OCI-LY7 (cell line): Measurements from ENCODE around the gene CEMIP2. TPM values are rescaled to one million over a fixed set of nuclear protein-coding genes. Genes with fewer than 3 reads are reported as not detected.
A peak's percentile ranks its signal among the peaks of the same experiment; 100 is the strongest.

Source experiments
- BruUV-seq: library from RNA; stranded (reverse); fragments of 400-500 nt; replicated peaks from 2 replicates; lab custom pipeline; 2021; lab: Mats Ljungman, UMichigan
- CTCF ChIA-PET: fragments of 300-600 bp; sonication (Branson Sonifier 250); formaldehyde crosslinking; loops from one replicate; lab custom pipeline; 2022; ENCODE audit warnings: antibody characterized with exemption; ENCODE audit not compliant: unreplicated experiment; lab: Charles Lee
- POLR2A ChIA-PET: fragments of 300-600 bp; sonication (Branson Sonifier 250); formaldehyde crosslinking; loops from one replicate; lab custom pipeline; 2022; ENCODE audit warnings: antibody characterized with exemption; lab: Charles Lee
- DNase-seq: peaks from one replicate; pipeline ENCODE4 v3.0.0-alpha.2; 2015; ENCODE audit warnings: low spot score
- H2AFZ ChIP-seq: fragments of 200-600 bp; sonication (generic), shearing (Covaris generic); 2 replicates; pipeline ENCODE4 v1.6.1; 2014; ENCODE audit warnings: mild to moderate bottlenecking, antibody characterized with exemption, low read length, moderate library complexity
- H3K27ac ChIP-seq: fragments of 200-600 bp; sonication (generic); 2 replicates; pipeline ENCODE4 v1.5.1; 2014; ENCODE audit warnings: mixed run types, low read depth, mild to moderate bottlenecking, moderate library complexity, low read length, inconsistent platforms; ENCODE audit not compliant: poor library complexity, severe bottlenecking
- H3K36me3 ChIP-seq: fragments of 200-600 bp; sonication (generic); 2 replicates; pipeline ENCODE4 v1.6.1; 2014; ENCODE audit warnings: mild to moderate bottlenecking, antibody characterized with exemption, low read length, moderate library complexity, mixed read lengths; ENCODE audit not compliant: insufficient read depth
- H3K4me1 ChIP-seq: fragments of 200-600 bp; sonication (generic); 2 replicates; pipeline ENCODE4 v1.5.1; 2014; ENCODE audit warnings: mild to moderate bottlenecking, low read length; ENCODE audit not compliant: insufficient read depth, poor library complexity, severe bottlenecking
- H3K4me2 ChIP-seq: fragments of 200-600 bp; sonication (generic); 2 replicates; pipeline ENCODE4 v1.6.1; 2014; ENCODE audit warnings: mild to moderate bottlenecking, low read length
- H3K4me3 ChIP-seq: fragments of 200-600 bp; sonication (generic); 2 replicates; pipeline ENCODE4 v1.5.1; 2014; ENCODE audit warnings: mild to moderate bottlenecking, low read depth, low read length; ENCODE audit not compliant: poor library complexity, severe bottlenecking
- H3K79me2 ChIP-seq: fragments of 200-600 bp; sonication (generic); 2 replicates; pipeline ENCODE4 v1.6.1; 2016; ENCODE audit warnings: low read depth, mild to moderate bottlenecking, low read length, moderate library complexity, mixed read lengths; ENCODE audit not compliant: insufficient read depth
- H3K9me2 ChIP-seq: fragments of 200-600 bp; sonication (generic); 2 replicates; pipeline ENCODE4 v1.6.1; 2016; ENCODE audit warnings: mild to moderate bottlenecking, low read length, mixed read lengths; ENCODE audit not compliant: insufficient read depth
- H3K9me3 ChIP-seq: fragments of 200-600 bp; sonication (generic); 2 replicates; pipeline ENCODE4 v1.6.1; 2014; ENCODE audit warnings: mild to moderate bottlenecking, mixed run types, low read length, mixed read lengths
- H4K20me1 ChIP-seq: fragments of 200-600 bp; sonication (generic); 2 replicates; pipeline ENCODE4 v1.6.1; 2014; ENCODE audit warnings: mild to moderate bottlenecking, antibody characterized with exemption, low read length, moderate library complexity, mixed read lengths; ENCODE audit not compliant: insufficient read depth
- CTCF ChIP-seq: fragments of 200-600 bp; sonication (generic); conservative IDR thresholded peaks from 2 replicates; pipeline ENCODE4 v1.5.1; 2014; ENCODE audit warnings: mild to moderate bottlenecking, antibody characterized with exemption, low read length, moderate library complexity, mixed read lengths
- EZH2phosphoT487 ChIP-seq: fragments of 200-600 bp; sonication (generic); IDR thresholded peaks from 2 replicates; pipeline ENCODE4 v1.6.1; 2018; ENCODE audit warnings: low read depth, borderline replicate concordance, mild to moderate bottlenecking, mixed run types, antibody characterized with exemption, low read length, moderate library complexity, mixed read lengths
- intact Hi-C: fragments of 100-400 bp; cut with micrococcal nuclease; formaldehyde crosslinking; loops from one replicate; pipeline ENCODE4 v1.10.0; 2022; ENCODE audit not compliant: unreplicated experiment
- total RNA-seq, 2 experiments: library from RNA; depleted of rRNA in 1 of 2; stranded (reverse); fragments of >200 nt in 1 of 2; shearing (Covaris generic) in 1 of 2; gene quantifications; 2 replicates each; pipeline ENCODE4 v1.2.3, GENCODE V29; 2014 to 2022

The CEMIP2 gene
- total RNA-seq, 2 experiments from 2014 or later: 1.8 to 4.8 TPM

- intact Hi-C loops: no loop called here
- H4K20me1 ChIP-seq: no peaks in the 10 kb centered on the region
- H3K36me3 ChIP-seq: no peaks in the 10 kb centered on the region
- DNase-seq: no peak
- no peak overlapping the region for H3K27ac ChIP-seq
- no peaks in the 10 kb centered on the region for H3K9me3 ChIP-seq
- H2AFZ ChIP-seq: no peak overlapping the region
- no peak for TF ChIP-seq CTCF
- no peak for TF ChIP-seq EZH2phosphoT487
- CTCF ChIA-PET: no interaction called here
- H3K4me1 ChIP-seq: no peaks in the 10 kb centered on the region
- no peak overlapping the region for H3K4me3 ChIP-seq
- no TSS peak for BruUV-seq
- POLR2A ChIA-PET: no interaction called here
- no peak overlapping the region for H3K4me2 ChIP-seq
- no peaks in the 10 kb centered on the region for H3K9me2 ChIP-seq
- H3K79me2 ChIP-seq: no peaks in the 10 kb centered on the region
Observed at GRCh38 chr9:71814815-71815214, 46.5 kb upstream of the CEMIP2 start.

DNA sequence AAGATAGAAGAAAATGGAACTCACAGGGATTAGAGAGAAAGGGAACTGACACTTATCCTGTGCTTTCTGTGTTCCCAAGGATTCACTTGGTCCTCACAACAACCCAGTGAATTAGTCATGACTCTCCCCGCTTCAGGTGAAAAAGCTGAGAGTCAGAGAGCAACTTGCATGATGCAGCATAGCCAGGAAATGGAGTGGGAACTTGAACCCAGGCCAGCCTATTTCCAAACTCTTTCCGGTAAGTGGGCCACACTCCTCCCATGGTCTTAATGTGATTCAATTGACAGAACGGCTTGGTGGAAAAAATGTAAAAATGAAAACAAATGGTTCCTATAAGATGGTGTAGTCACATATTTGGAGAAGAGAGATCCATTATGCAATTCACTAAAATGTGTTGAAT lies 45.9 kb upstream of the CEMIP2 start:
- H3K79me2 ChIP-seq: no peaks in the 10 kb centered on the region
- H3K4me2 ChIP-seq: no peak overlapping the region
- H2AFZ ChIP-seq: no peak overlapping the region
- H4K20me1 ChIP-seq: no peaks in the 10 kb centered on the region
- no peak overlapping the region for H3K4me3 ChIP-seq
- H3K27ac ChIP-seq: no peak overlapping the region
- no peaks in the 10 kb centered on the region for H3K36me3 ChIP-seq
- intact Hi-C loops: no loop called here
- TF ChIP-seq EZH2phosphoT487: no peak
- no peak for TF ChIP-seq CTCF
- ChIA-PET POLR2A (interaction anchor here (0.6 to 1.7 kb wide), 2 partner anchors 9 to 20 kb away, joined by 3 to 6 read pairs; no protein-coding TSS in a partner anchor), CTCF (no interaction called here)
- no TSS peak for BruUV-seq
- H3K4me1 ChIP-seq: no peaks in the 10 kb centered on the region
- H3K9me2 ChIP-seq: no peaks in the 10 kb centered on the region
- DNase-seq: no peak
- H3K9me3 ChIP-seq: no peaks in the 10 kb centered on the region

DNA sequence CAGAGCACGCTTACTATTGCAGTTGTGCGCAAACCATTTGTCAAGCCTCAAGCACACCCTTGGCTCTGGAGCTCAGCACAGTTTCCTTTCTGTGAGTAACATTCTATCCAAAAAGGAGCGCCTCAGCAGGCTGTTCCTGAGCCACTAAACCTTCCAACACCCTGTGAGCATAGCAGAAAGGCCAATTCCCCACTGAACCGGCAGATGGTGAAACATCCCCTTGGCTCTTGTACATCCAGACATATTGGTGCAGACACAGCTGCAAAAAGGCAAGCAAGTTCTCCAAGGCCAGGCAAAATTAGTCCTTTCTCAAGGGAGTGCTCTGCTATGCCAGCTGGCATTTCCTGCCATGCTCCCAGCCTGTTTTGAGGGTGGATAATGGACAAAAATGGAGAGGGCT lies 44.1 kb upstream of the CEMIP2 start:
- Histone ChIP-seq H2AFZ (no peak overlapping the region), H3K36me3 (no peaks in the 10 kb centered on the region), H3K79me2 (no peaks in the 10 kb centered on the region), H3K27ac (no peak overlapping the region), H3K9me3 (no peaks in the 10 kb centered on the region), H3K4me3 (no peak overlapping the region), H3K4me2 (no peak overlapping the region), H4K20me1 (no peaks in the 10 kb centered on the region), H3K9me2 (no peaks in the 10 kb centered on the region), H3K4me1 (no peaks in the 10 kb centered on the region)
- POLR2A ChIA-PET: interaction anchor here (1.0 to 1.7 kb wide), 4 partner anchors 15 to 214 kb away, joined by 3 to 6 read pairs (median 4); no protein-coding TSS in a partner anchor
- CTCF ChIA-PET: no interaction called here
- DNase-seq: peak; percentile 22
- TF ChIP-seq CTCF (peak; percentile 25; the same call in 1 of the 2 replicates), EZH2phosphoT487 (no peak)
- no TSS peak for BruUV-seq
- intact Hi-C loops: no loop called here
